ENCODE data around the gene EXOC2. TPM values are rescaled to one million over a fixed set of nuclear protein-coding genes. Genes with fewer than 3 reads are reported as not detected.

EXOC2 gene
- total and polyA plus RNA-seq, 2 donors (not counting 1 experiment from before 2014, with no cell fraction given), result 12.2 to 45.0 TPM

GRCh38 chr6:680666-681340 lies 12.1 kb downstream of the EXOC2 start:
- H3K9me3 ChIP-seq (ENCODE audit: control extremely low read depth in 1 of 3, control insufficient read depth in 2 of 3, insufficient read depth in 1 of 3, low read length in 2 of 3), result no peaks in the 10 kb centered on the region
- H3K27me3 ChIP-seq (replicated peaks in 1 of 4; ENCODE audit: control extremely low read depth in 1 of 4, control insufficient read depth in 3 of 4, insufficient read depth in 4 of 4, low read length in 3 of 4), result no peaks in the 10 kb centered on the region
- H3K36me3 ChIP-seq (replicated peaks in 1 of 2; ENCODE audit: control extremely low read depth in 1 of 2, control insufficient read depth in 1 of 2, extremely low read depth in 1 of 2, insufficient read depth in 2 of 2, low read length in 1 of 2), result peaks cover 0 to 1% of the 10 kb centered on the region in 2 experiments
- H3K27ac ChIP-seq (ENCODE audit: low read length in 2 of 2), result no peak overlapping the region
- H3K9me3 Mint-ChIP-seq (ENCODE audit: insufficient read depth), result no peaks in the 10 kb centered on the region
- ATAC-seq (ENCODE audit: low read depth) (no peak), DNase-seq (no peak)
- H3K4me1 ChIP-seq (ENCODE audit: control insufficient read depth in 2 of 2, insufficient read depth in 2 of 2, low read length in 2 of 2), result peaks cover 11 to 16% of the 10 kb centered on the region in 2 donors
- H3K79me2 ChIP-seq (ENCODE audit: control insufficient read depth, insufficient read depth, low read length), result peaks cover 84% of the 10 kb centered on the region
- intact Hi-C loops (cut with micrococcal nuclease), result no loop called here
- H3K9ac ChIP-seq (ENCODE audit: low read length), result no peak overlapping the region
- H3K4me1 Mint-ChIP-seq, result peaks cover 42% of the 10 kb centered on the region
- ChIA-PET CTCF (interaction anchor here (2.6 kb wide), 2 partner anchors 9 to 41 kb away, joined by 8 to 9 read pairs; no protein-coding TSS in a partner anchor), POLR2A (no interaction called here)
- H3K4me3 Mint-ChIP-seq, result no peak overlapping the region
- H3K27me3 Mint-ChIP-seq, result no peaks in the 10 kb centered on the region
- WGBS (ENCODE audit: insufficient coverage), result 94% methylated on average over 3 of the region's 5 CpGs
- no peak overlapping the region for H3K4me3 ChIP-seq (ENCODE audit: control extremely low read depth in 1 of 5, extremely low read depth in 1 of 5, insufficient read depth in 1 of 5, low read depth in 2 of 5, low read length in 4 of 5)
- H4K20me1 ChIP-seq (ENCODE audit: control insufficient read depth, insufficient read depth, low read length, poor library complexity, severe bottlenecking), result peaks cover 47% of the 10 kb centered on the region
- H3K4me2 ChIP-seq (replicated peaks; ENCODE audit: low read depth, low read length, poor library complexity, severe bottlenecking), result no peak overlapping the region
- H2AFZ ChIP-seq (ENCODE audit: insufficient read depth, low read depth, low read length, poor library complexity, severe bottlenecking), result no peak overlapping the region
- no peak overlapping the region for H3K27ac Mint-ChIP-seq
- TF ChIP-seq EZH2 (IDR thresholded peaks at IDR 0.05; ENCODE audit: borderline replicate concordance, insufficient read depth, low read depth, low read length, poor library complexity, severe bottlenecking), result no peak
- no peak for TF ChIP-seq CTCF (IDR thresholded peaks at IDR 0.05)

GRCh38 chr6:680251-680650 lies 12.7 kb downstream of the EXOC2 start:
- Histone ChIP-seq H3K9me3 (ENCODE audit: control extremely low read depth in 1 of 3, control insufficient read depth in 2 of 3, insufficient read depth in 1 of 3, low read length in 2 of 3) (no peaks in the 10 kb centered on the region), H3K27ac (ENCODE audit: low read length in 2 of 2) (no peak overlapping the region), H3K9ac (ENCODE audit: low read length) (no peak overlapping the region), H3K36me3 (replicated peaks in 1 of 2; ENCODE audit: control extremely low read depth in 1 of 2, control insufficient read depth in 1 of 2, extremely low read depth in 1 of 2, insufficient read depth in 2 of 2, low read length in 1 of 2) (peaks cover 0 to 1% of the 10 kb centered on the region in 2 experiments), H3K4me3 (ENCODE audit: control extremely low read depth in 1 of 5, extremely low read depth in 1 of 5, insufficient read depth in 1 of 5, low read depth in 2 of 5, low read length in 4 of 5) (no peak overlapping the region), H4K20me1 (ENCODE audit: control insufficient read depth, insufficient read depth, low read length, poor library complexity, severe bottlenecking) (peaks cover 43% of the 10 kb centered on the region), H3K4me1 (ENCODE audit: control insufficient read depth in 2 of 2, insufficient read depth in 2 of 2, low read length in 2 of 2) (peaks cover 9 to 13% of the 10 kb centered on the region in 2 donors), H3K27me3 (replicated peaks in 1 of 4; ENCODE audit: control extremely low read depth in 1 of 4, control insufficient read depth in 3 of 4, insufficient read depth in 4 of 4, low read length in 3 of 4) (no peaks in the 10 kb centered on the region), H3K79me2 (ENCODE audit: control insufficient read depth, insufficient read depth, low read length) (peaks cover 80% of the 10 kb centered on the region), H3K4me2 (replicated peaks; ENCODE audit: low read depth, low read length, poor library complexity, severe bottlenecking) (no peak overlapping the region), H2AFZ (ENCODE audit: insufficient read depth, low read depth, low read length, poor library complexity, severe bottlenecking) (no peak overlapping the region)
- Mint-ChIP-seq H3K4me1 (peaks cover 39% of the 10 kb centered on the region), H3K27ac (no peak overlapping the region), H3K27me3 (no peaks in the 10 kb centered on the region), H3K9me3 (ENCODE audit: insufficient read depth) (no peaks in the 10 kb centered on the region), H3K4me3 (no peak overlapping the region)
- DNase-seq (no peak), ATAC-seq (ENCODE audit: low read depth) (no peak)
- no peak for TF ChIP-seq EZH2 (IDR thresholded peaks at IDR 0.05; ENCODE audit: borderline replicate concordance, insufficient read depth, low read depth, low read length, poor library complexity, severe bottlenecking)
- TF ChIP-seq CTCF (IDR thresholded peaks at IDR 0.05), result no peak
- ChIA-PET POLR2A (no interaction called here), CTCF (interaction anchor here (1.1 to 2.6 kb wide), 3 partner anchors 9 to 492 kb away, joined by 3 to 9 read pairs (median 8); no protein-coding TSS in a partner anchor)
- intact Hi-C loops (cut with micrococcal nuclease), result no loop called here
- WGBS (ENCODE audit: insufficient coverage), result 88% methylated on average over 1 of the region's 2 CpGs

All from B cell (primary cell).